Mesodermal cell (in vitro differentiated cells): ENCODE data around the gene POU6F2.

ENCODE experiments used
- H3K27ac ChIP-seq: 2 replicates; pipeline ENCODE4 v1.7.0; 2013; ENCODE audit warnings: mild to moderate bottlenecking, low read depth, low read length, moderate library complexity; ENCODE audit not compliant: severe bottlenecking
- H3K36me3 ChIP-seq: 2 replicates; pipeline ENCODE4 v1.7.1; 2013; ENCODE audit warnings: mild to moderate bottlenecking, low read length, moderate library complexity; ENCODE audit not compliant: control insufficient read depth, insufficient read depth
- H3K4me1 ChIP-seq: one replicate; pipeline ENCODE4 v1.7.1; 2013; ENCODE audit warnings: mild to moderate bottlenecking, low read length; ENCODE audit not compliant: insufficient read depth, control insufficient read depth, poor library complexity, severe bottlenecking
- H3K4me3 ChIP-seq: 2 replicates; pipeline ENCODE4 v1.7.0; 2013; ENCODE audit warnings: low read length, control low read depth, mild to moderate bottlenecking; ENCODE audit not compliant: insufficient read depth, poor library complexity, severe bottlenecking; ENCODE audit errors: extremely low read depth
- H3K9me3 ChIP-seq: 2 replicates; pipeline ENCODE4 v1.7.1; 2013; ENCODE audit warnings: mild to moderate bottlenecking, low read length, moderate library complexity; ENCODE audit not compliant: control insufficient read depth
- WGBS, 2 experiments: methylation state at CpG; one replicate each; pipeline ENCODE4 v1.1.5; 2013; ENCODE audit warnings: missing lambda C conversion rate in 2 of 2; ENCODE audit not compliant: insufficient coverage in 2 of 2; 5-methylcytosine and 5-hydroxymethylcytosine counted together

POU6F2 gene

DNA sequence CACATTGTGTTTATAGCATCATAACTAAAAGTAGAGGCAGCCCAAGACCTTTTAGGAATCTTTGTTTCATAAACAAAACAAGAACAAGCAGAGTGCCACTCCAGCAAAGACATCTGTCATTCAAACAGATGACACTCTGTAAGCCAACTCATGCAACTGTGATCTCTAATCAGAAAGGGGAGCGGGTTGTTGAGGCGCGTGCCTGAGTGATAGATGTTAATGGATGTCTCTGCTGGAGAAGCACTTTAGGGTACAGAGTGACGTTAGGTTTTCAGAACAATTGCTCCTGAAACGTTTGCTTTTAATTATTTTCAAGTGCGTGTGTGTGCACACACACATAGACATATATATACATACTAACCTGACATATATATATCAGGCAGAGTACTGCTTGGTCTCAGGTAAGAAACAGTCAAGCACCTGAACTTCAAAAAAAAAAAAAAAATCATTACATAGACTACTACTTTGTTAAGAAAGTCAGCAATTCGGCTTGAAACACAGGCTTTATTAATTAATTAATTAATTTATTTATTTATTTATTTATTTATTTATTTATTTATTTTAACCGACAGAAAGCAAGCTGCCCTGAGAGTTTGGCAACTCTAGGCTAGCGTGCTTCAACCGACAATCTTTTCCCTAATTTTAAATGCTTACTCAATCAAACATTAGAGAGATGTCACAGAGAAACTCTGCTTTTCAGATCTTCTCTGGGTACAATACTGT is 109.1 kb downstream of the POU6F2 start:
- no peak overlapping the region for H3K27ac ChIP-seq

DNA sequence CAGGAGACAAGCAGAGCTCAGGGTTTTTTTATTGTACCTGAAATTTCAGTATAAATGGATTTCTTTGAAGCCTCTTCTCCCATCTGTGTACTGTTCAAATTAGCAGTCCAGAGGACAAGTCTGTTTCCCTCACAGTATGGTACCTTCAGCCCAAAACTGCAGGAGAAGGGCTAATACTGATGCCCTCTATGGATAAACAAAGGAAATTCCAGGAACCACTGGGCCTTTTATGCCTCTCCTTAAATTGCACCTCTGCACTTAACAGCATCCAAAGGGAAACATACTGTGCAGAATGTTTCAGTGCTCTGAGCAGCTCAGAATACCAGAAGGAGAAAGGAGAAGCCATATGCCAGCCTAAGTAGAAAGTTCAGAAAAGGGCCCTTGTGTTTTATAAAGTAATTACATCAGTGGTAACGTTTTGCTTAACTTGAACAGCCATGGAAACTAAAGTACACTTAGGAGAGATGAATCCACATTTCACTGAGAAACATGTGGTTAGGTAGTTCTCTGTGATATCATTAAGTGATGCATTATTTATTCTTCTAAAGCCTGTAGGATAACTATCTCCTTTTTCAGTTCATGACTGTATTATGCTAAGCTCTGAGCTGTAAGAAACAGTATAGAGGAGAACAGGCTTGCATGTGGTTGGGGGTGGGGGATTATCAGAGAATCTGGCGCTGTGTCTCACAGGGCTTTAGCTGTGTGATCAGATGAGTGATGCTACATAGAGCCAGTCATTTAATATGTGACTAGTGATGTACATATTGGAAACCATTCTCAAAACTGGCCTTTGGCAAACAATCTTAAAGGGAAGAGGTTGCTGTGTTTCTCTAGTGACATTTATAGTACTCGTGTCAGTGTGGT is 111.3 kb downstream of the POU6F2 start:
- Histone ChIP-seq H3K4me3 (no peak overlapping the region), H3K27ac (no peak overlapping the region), H3K4me1 (peaks cover 8% of the 10 kb centered on the region), H3K36me3 (no peaks in the 10 kb centered on the region), H3K9me3 (no peaks in the 10 kb centered on the region)
- 75 to 94% methylated on average over 2 of the region's 3 CpGs for WGBS, 2 experiments

More for the DNA sequence above, 109.1 kb downstream of the POU6F2 start:
- Histone ChIP-seq H3K4me3 (no peak overlapping the region), H3K9me3 (no peaks in the 10 kb centered on the region), H3K36me3 (no peaks in the 10 kb centered on the region), H3K4me1 (peaks cover 9% of the 10 kb centered on the region)
- 74 to 92% methylated on average over 2 to 6 of the region's 10 CpGs for WGBS, 2 experiments

DNA sequence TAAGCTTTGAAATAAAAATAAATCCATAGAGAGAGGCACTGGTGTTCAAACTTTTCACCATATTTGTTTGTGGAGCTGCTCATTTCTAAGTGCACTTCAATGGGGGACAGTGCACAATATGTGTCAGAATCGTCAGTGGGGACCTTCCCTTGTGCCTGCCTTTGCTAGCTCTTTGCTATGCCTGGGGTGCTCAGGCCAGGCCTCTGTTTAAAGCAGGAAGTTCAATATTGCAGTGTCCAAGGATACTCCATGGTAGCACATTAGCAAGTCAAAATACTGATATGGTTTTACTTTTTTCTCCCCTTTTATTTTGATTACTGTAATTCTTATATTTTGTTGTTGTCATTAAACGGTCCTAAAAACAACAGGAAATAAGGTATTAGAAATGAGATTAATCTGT is 113.4 kb downstream of the POU6F2 start:
- Histone ChIP-seq H3K36me3 (no peaks in the 10 kb centered on the region), H3K4me1 (no peaks in the 10 kb centered on the region), H3K27ac (no peak overlapping the region), H3K9me3 (no peaks in the 10 kb centered on the region), H3K4me3 (no peak overlapping the region)
- 67 to 71% methylated on average over 1 of the region's 2 CpGs for WGBS, 2 experiments

DNA sequence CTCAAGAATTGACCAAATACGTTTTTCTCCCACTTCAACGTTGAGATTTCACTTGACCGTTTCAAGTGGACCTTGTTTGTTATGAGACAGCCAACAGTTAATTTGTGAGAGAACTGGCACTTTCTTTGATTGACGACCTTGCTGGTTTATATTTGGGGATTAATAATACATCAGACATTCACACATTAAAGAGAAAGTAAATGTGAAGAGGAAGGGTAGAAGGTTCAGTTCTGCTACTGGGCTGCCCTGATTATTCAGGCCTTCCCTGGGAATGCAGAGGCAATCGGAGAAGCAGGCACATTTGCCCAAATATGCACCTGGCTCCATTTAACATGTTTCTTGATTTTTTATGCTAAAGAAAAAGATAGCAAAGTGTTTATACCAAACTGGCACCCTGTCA is 114.1 kb downstream of the POU6F2 start:
- H3K4me1 ChIP-seq: no peaks in the 10 kb centered on the region
- no peaks in the 10 kb centered on the region for H3K9me3 ChIP-seq
- no peaks in the 10 kb centered on the region for H3K36me3 ChIP-seq
- 80 to 83% methylated on average over 1 of the region's 5 CpGs for WGBS, 2 experiments
- H3K27ac ChIP-seq: no peak overlapping the region
- H3K4me3 ChIP-seq: no peak overlapping the region

DNA sequence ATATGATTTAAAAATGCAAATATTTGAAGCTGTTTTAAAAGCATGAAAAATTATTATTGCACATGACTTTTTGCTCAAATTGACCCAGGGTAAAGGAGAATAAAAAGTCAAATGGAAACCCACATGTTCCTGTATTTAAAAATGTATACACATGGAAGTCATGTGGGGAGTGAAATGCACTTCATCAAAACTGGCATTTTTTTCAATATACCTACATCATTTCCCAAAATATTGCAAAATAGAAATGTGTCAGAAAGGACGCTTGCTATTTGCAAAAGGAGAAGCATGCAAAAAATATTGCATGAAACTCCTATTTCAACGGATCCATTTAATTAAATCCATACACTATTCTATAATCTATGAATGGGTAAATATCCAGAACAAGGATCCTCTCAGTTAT is 117.0 kb downstream of the POU6F2 start:
- Histone ChIP-seq H3K4me3 (no peak overlapping the region), H3K27ac (no peak overlapping the region), H3K36me3 (no peaks in the 10 kb centered on the region), H3K4me1 (no peaks in the 10 kb centered on the region), H3K9me3 (no peaks in the 10 kb centered on the region)
- WGBS, 2 experiments: no CpG with 5 or more reads among the region's 2 CpGs

DNA sequence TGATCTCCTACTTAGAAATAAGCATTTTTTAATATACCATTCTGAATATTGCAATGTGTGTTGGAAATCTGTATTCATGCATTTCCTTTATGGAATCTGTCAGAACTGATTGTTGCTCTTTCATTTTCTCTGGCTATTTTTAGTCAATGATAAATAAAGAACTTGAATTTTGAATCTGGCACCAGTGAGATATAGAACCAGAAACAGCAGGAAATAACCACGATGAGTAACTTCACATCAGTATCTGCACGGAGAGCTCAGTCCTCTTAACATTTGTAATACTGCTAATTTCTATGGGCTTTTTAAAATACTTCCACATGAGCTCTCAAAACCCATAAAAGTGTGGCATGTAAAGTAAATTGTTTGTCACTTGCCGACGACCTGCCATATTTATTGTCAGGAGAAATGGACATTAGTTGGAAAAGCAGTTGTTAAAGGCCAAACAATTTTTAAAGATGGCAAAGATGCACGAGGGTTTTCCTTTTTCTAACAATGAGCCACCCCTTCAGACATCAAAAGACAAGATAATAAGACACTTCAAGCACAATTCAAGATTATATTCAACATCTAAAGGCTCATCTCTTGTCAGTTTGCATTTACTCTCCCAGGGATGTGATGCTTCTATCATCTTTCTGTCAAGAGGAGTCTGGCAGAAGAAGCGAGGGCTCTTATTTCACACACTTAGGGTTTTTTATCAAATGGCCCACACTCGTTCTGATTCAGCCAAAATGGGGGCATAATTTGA is 118.3 kb downstream of the POU6F2 start:
- no peak overlapping the region for H3K4me3 ChIP-seq
- H3K4me1 ChIP-seq: no peaks in the 10 kb centered on the region
- H3K36me3 ChIP-seq: no peaks in the 10 kb centered on the region
- H3K27ac ChIP-seq: no peak overlapping the region
- H3K9me3 ChIP-seq: no peaks in the 10 kb centered on the region
- WGBS, 2 experiments: 93 to 94% methylated on average over 2 to 3 of the region's 7 CpGs

DNA sequence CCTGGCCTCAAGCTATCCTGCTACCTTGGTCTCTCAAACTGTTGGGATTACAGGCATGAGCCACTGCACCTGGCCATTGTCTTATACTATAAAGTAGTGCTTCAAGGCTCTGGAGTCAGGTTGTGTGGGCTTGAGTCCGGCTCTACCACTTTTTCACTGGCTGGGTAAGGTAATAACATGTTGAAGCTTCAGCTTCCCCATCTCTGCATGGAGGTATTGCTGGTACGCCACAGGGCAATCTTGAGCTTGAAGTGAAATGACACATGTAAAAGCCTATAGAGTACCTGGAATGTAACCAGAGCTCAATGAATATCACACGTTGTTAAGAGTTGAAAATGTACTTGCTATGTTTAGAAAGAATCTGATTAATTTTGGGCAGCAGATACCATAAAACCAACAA is 120.8 kb downstream of the POU6F2 start:
- Histone ChIP-seq H3K4me1 (no peaks in the 10 kb centered on the region), H3K36me3 (no peaks in the 10 kb centered on the region), H3K4me3 (no peak overlapping the region), H3K9me3 (no peaks in the 10 kb centered on the region), H3K27ac (no peak overlapping the region)
- WGBS, 2 experiments: 90 to 100% methylated on average over 3 of the region's 3 CpGs

DNA sequence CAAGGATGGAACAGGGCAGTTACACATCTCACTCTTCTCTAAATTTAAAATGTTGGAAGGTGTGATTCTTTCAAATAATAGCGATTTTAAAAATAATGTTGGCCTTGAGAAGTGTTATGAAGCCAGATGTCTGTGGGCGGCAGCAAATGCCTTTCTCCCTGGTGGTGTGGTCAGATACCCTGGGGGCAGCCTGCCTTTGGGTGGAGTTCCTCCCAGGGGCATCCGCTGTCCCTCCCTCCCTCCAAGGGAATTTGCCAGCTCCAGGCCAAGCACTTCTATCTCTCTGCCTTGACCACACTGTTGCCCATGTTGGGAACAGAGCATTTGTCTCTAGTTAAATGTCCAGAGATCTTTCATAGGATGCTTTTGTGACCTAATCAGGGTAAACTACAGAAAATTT is 121.4 kb downstream of the POU6F2 start:
- no peaks in the 10 kb centered on the region for H3K4me1 ChIP-seq
- H3K27ac ChIP-seq: no peak overlapping the region
- H3K36me3 ChIP-seq: no peaks in the 10 kb centered on the region
- WGBS, 2 experiments: 92 to 100% methylated on average over 1 to 2 of the region's 3 CpGs
- H3K9me3 ChIP-seq: no peaks in the 10 kb centered on the region
- H3K4me3 ChIP-seq: no peak overlapping the region

DNA sequence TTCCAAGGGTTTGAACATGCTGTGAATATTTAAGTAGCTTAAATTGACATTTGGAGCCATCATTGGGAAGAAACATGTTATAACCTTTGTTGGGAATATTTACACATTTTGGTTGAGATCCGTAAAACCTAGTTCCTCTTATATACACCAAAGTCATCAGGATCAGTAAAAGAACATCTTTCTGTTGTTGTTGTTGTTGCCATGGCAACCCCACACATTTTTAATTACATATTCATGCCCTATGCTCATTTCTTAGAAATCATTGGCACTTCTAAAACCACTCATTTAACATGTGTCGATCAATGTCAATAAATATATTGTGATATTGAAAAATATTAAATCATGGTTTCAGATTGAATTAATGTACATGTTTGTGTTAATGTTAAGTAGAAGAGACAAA is 122.6 kb downstream of the POU6F2 start:
- Histone ChIP-seq H3K4me3 (no peak overlapping the region), H3K4me1 (no peaks in the 10 kb centered on the region), H3K27ac (no peak overlapping the region), H3K9me3 (no peaks in the 10 kb centered on the region), H3K36me3 (no peaks in the 10 kb centered on the region)
- WGBS, 2 experiments: no CpG with 5 or more reads among the region's 2 CpGs

DNA sequence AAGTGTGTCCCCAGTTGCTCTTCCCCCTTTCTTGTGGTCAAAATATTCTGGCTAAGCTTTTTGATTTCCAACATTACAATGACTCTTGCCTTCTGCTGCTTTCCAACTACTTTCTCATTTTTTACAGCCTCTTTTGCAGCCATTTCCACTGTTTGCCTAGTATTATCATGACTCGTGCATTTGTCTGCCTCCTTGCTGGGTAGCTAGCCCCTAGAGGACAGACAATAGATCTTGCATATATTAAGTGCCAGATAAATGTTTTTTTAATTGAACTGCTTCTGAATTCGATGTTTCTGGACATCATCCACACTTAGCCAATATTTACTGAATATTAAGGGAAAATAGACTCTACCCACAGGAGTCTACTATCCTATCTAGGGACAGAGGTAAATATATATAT is 124.5 kb downstream of the POU6F2 start:
- 100% methylated on average over 1 of the region's 2 CpGs; no CpG with 5 or more reads in 1 of the 2 experiments for WGBS, 2 experiments
- Histone ChIP-seq H3K9me3 (no peaks in the 10 kb centered on the region), H3K36me3 (no peaks in the 10 kb centered on the region), H3K4me1 (no peaks in the 10 kb centered on the region), H3K27ac (no peak overlapping the region), H3K4me3 (no peak overlapping the region)
